H9 (cell line): ENCODE data around the gene KAT5. TPM values are rescaled to one million over a fixed set of nuclear protein-coding genes. Genes with fewer than 3 reads are reported as not detected.

Experiments used
- DNase-seq: peaks from one replicate; pipeline ENCODE4 v3.0.0-alpha.2; 2017
- H2AFZ ChIP-seq: one replicate; pipeline ENCODE4 v1.6.1; 2013; ENCODE audit warnings: mild to moderate bottlenecking, low read length, control low read depth, moderate library complexity
- H2AK5ac ChIP-seq: 2 replicates; pipeline ENCODE4 v1.6.1; 2013; ENCODE audit warnings: low read length, control low read depth, mixed read lengths; ENCODE audit not compliant: insufficient read length
- H2BK120ac ChIP-seq: one replicate; pipeline ENCODE4 v1.6.1; 2013; ENCODE audit warnings: low read depth, mild to moderate bottlenecking, low read length, control low read depth, inconsistent platforms; ENCODE audit not compliant: poor library complexity, severe bottlenecking
- H2BK12ac ChIP-seq: 2 replicates; pipeline ENCODE4 v1.6.1; 2013; ENCODE audit warnings: low read length, control low read depth, mixed read lengths, low read depth; ENCODE audit not compliant: insufficient read length
- H2BK15ac ChIP-seq: 2 replicates; pipeline ENCODE4 v1.6.1; 2013; ENCODE audit warnings: low read depth, low read length, control low read depth
- H2BK20ac ChIP-seq: one replicate; pipeline ENCODE4 v1.6.1; 2013; ENCODE audit warnings: low read depth, mild to moderate bottlenecking, low read length, control low read depth, inconsistent platforms; ENCODE audit not compliant: poor library complexity, severe bottlenecking
- H2BK5ac ChIP-seq: 2 replicates; pipeline ENCODE4 v1.6.1; 2013; ENCODE audit warnings: low read length, control low read depth, mixed read lengths; ENCODE audit not compliant: insufficient read length
- H3K14ac ChIP-seq: 2 replicates; pipeline ENCODE4 v1.6.1; 2013; ENCODE audit warnings: low read length, control low read depth; ENCODE audit not compliant: insufficient read depth
- H3K18ac ChIP-seq: 2 replicates; pipeline ENCODE4 v1.6.1; 2013; ENCODE audit warnings: low read depth, mild to moderate bottlenecking, mixed read lengths, low read length, control low read depth; ENCODE audit not compliant: insufficient read length
- H3K23ac ChIP-seq: 2 replicates; pipeline ENCODE4 v1.6.1; 2013; ENCODE audit warnings: low read length, control low read depth, mixed read lengths, low read depth; ENCODE audit not compliant: insufficient read length
- H3K23me2 ChIP-seq: 2 replicates; pipeline ENCODE4 v1.6.1; 2013; ENCODE audit warnings: low read depth, mild to moderate bottlenecking, mixed read lengths, low read length, control low read depth; ENCODE audit not compliant: insufficient read length, poor library complexity, severe bottlenecking
- H3K27ac ChIP-seq: 2 replicates; pipeline ENCODE4 v1.5.1; 2013; ENCODE audit warnings: low read length, control low read depth, mixed read lengths, low read depth; ENCODE audit not compliant: insufficient read length
- H3K27me3 ChIP-seq: 2 replicates; pipeline ENCODE4 v1.6.1; 2013; ENCODE audit warnings: low read length, control low read depth, inconsistent platforms; ENCODE audit not compliant: insufficient read depth
- H3K4ac ChIP-seq: 2 replicates; pipeline ENCODE4 v1.6.1; 2013; ENCODE audit warnings: low read depth, mild to moderate bottlenecking, control low read depth, inconsistent platforms, low read length, moderate library complexity
- H3K4me1 ChIP-seq: 2 replicates; pipeline ENCODE4 v1.6.1; 2013; ENCODE audit warnings: low read length, control low read depth, inconsistent platforms; ENCODE audit not compliant: insufficient read depth
- H3K4me2 ChIP-seq: 2 replicates; pipeline ENCODE4 v1.6.1; 2013; ENCODE audit warnings: low read length, control low read depth, mixed read lengths; ENCODE audit not compliant: insufficient read length, insufficient read depth
- H3K56ac ChIP-seq: 2 replicates; pipeline ENCODE4 v1.6.1; 2013; ENCODE audit warnings: low read depth, mild to moderate bottlenecking, mixed read lengths, low read length, control low read depth; ENCODE audit not compliant: insufficient read length
- H3K79me1 ChIP-seq: 2 replicates; pipeline ENCODE4 v1.6.1; 2013; ENCODE audit warnings: low read depth, mild to moderate bottlenecking, moderate library complexity, low read length, control low read depth, inconsistent platforms; ENCODE audit not compliant: insufficient read depth, poor library complexity, severe bottlenecking
- H3K79me2 ChIP-seq: 2 replicates; pipeline ENCODE4 v1.6.1; 2013; ENCODE audit warnings: low read length, control low read depth, inconsistent platforms; ENCODE audit not compliant: insufficient read depth
- H3K9ac ChIP-seq: 2 replicates; pipeline ENCODE4 v1.6.1; 2013; ENCODE audit warnings: low read length, control low read depth, mixed read lengths; ENCODE audit not compliant: insufficient read length; ENCODE audit errors: extremely low read depth
- H3K9me3 ChIP-seq: one replicate; pipeline ENCODE4 v1.6.1; 2013; ENCODE audit warnings: low read depth, low read length, inconsistent platforms; ENCODE audit not compliant: control insufficient read depth
- H3T11ph ChIP-seq: one replicate; pipeline ENCODE4 v1.6.1; 2013; ENCODE audit warnings: mild to moderate bottlenecking, low read length, control low read depth, inconsistent platforms
- H4K20me1 ChIP-seq: one replicate; pipeline ENCODE4 v1.6.1; 2013; ENCODE audit not compliant: control insufficient read depth, insufficient read length, insufficient read depth
- H4K5ac ChIP-seq: 2 replicates; pipeline ENCODE4 v1.6.1; 2013; ENCODE audit warnings: low read depth, mild to moderate bottlenecking, mixed read lengths, low read length, control low read depth; ENCODE audit not compliant: insufficient read length
- H4K8ac ChIP-seq: replicated peaks from 2 replicates; pipeline ENCODE4 v1.6.1; 2013; ENCODE audit warnings: low read length, control low read depth, mixed read lengths, low read depth; ENCODE audit not compliant: insufficient read length
- H4K91ac ChIP-seq: 2 replicates; pipeline ENCODE4 v1.6.1; 2013; ENCODE audit warnings: low read depth, mild to moderate bottlenecking, moderate library complexity, mixed read lengths, low read length, control low read depth; ENCODE audit not compliant: insufficient read length
- H3K27ac Mint-ChIP-seq, 3 experiments: 2 replicates in 2 of 3; 3 replicates in 1 of 3; pipeline ENCODE4 v1.8.0; 2020 to 2021; ENCODE audit warnings: mixed read lengths in 3 of 3, mild to moderate bottlenecking in 1 of 3, moderate library complexity in 1 of 3
- H3K27me3 Mint-ChIP-seq: 2 replicates; pipeline ENCODE4 v1.8.0; 2021; ENCODE audit warnings: low read depth, mild to moderate bottlenecking, moderate library complexity, mixed read lengths
- H3K36me3 Mint-ChIP-seq, 3 experiments: 2 replicates in 2 of 3; 3 replicates in 1 of 3; pipeline ENCODE4 v1.8.0; 2020 to 2021; ENCODE audit warnings: low read depth in 3 of 3, mixed read lengths in 3 of 3; ENCODE audit not compliant: insufficient read depth in 1 of 3
- H3K4me1 Mint-ChIP-seq, 2 experiments: 2 replicates each; pipeline ENCODE4 v1.8.0; 2020; ENCODE audit warnings: mixed read lengths in 2 of 2
- H3K4me3 Mint-ChIP-seq, 2 experiments: 2 replicates in 1 of 2; 3 replicates in 1 of 2; pipeline ENCODE4 v1.8.0; 2020 to 2021; ENCODE audit warnings: mild to moderate bottlenecking in 2 of 2, mixed read lengths in 2 of 2, moderate library complexity in 1 of 2
- H3K9me3 Mint-ChIP-seq, 2 experiments: 2 replicates in 1 of 2; 3 replicates in 1 of 2; pipeline ENCODE4 v1.8.0; 2020; ENCODE audit warnings: mild to moderate bottlenecking in 2 of 2, mixed read lengths in 2 of 2, moderate library complexity in 1 of 2
- CTCF ChIP-seq: fragments of 200-600 bp; sonication (generic); conservative IDR thresholded peaks from 3 replicates; pipeline ENCODE4 v1.8.0; 2021; ENCODE audit warnings: antibody characterized with exemption, mild to moderate bottlenecking
- WGBS: extraction: QIAGEN DNeasy Blood & Tissue Kit; methylation state at CpG from one replicate; pipeline ENCODE4 v1.1.7; 2013; ENCODE audit warnings: missing lambda C conversion rate, low lambda C conversion rate, mixed read lengths; ENCODE audit not compliant: insufficient read length; ENCODE audit errors: extremely low coverage; 5-methylcytosine and 5-hydroxymethylcytosine counted together
- total RNA-seq: library from RNA; stranded (reverse); gene quantifications from 2 replicates; pipeline ENCODE4 v1.2.1, GENCODE V29; 2021

Gene KAT5
- total RNA-seq, 1 experiment from 2014 or later: 56.7 TPM

GRCh38 chr11:65701686-65702085 is 10.4 kb upstream of the KAT5 start:
- H3K4me1 Mint-ChIP-seq: peaks cover 3% of the 10 kb centered on the region in 2 experiments; a peak in 2 of 4 replicates
- Histone ChIP-seq H4K91ac (no peak overlapping the region), H3K56ac (no peak overlapping the region), H3K23me2 (no peaks in the 10 kb centered on the region), H3K9ac (no peak overlapping the region), H2BK15ac (no peak overlapping the region), H3K79me2 (no peaks in the 10 kb centered on the region), H3K18ac (no peak overlapping the region), H2AK5ac (no peak overlapping the region), H3T11ph (no peak overlapping the region), H3K23ac (no peak overlapping the region), H2AFZ (no peak overlapping the region), H2BK120ac (no peak overlapping the region), H4K8ac (no peak overlapping the region), H3K4me2 (no peak overlapping the region), H3K4ac (no peak overlapping the region), H2BK12ac (no peak overlapping the region), H4K20me1 (no peaks in the 10 kb centered on the region), H2BK5ac (no peak overlapping the region), H3K14ac (no peak overlapping the region), H3K27me3 (no peaks in the 10 kb centered on the region), H4K5ac (no peak overlapping the region), H3K9me3 (no peaks in the 10 kb centered on the region), H3K27ac (no peak overlapping the region), H3K4me1 (no peaks in the 10 kb centered on the region), H3K79me1 (no peaks in the 10 kb centered on the region), H2BK20ac (no peak overlapping the region)
- no peaks in the 10 kb centered on the region for H3K36me3 Mint-ChIP-seq
- no peak for TF ChIP-seq CTCF
- no CpG with 5 or more reads among the region's 1 CpG for WGBS
- no peak overlapping the region for H3K4me3 Mint-ChIP-seq
- H3K27ac Mint-ChIP-seq: no peak overlapping the region
- peaks cover 29% of the 10 kb centered on the region for H3K27me3 Mint-ChIP-seq
- peaks cover 10 to 17% of the 10 kb centered on the region in 2 experiments; a peak in 3 of 5 replicates for H3K9me3 Mint-ChIP-seq
- no peak for DNase-seq
